ENCODE data around the gene HOXD4. TPM values are rescaled to one million over a fixed set of nuclear protein-coding genes. Genes with fewer than 3 reads are reported as not detected.
A peak's percentile ranks its signal among the peaks of the same experiment; 100 is the strongest.

Gene HOXD4
- total RNA-seq, 1 donor from 2014 or later: 0.70 TPM

- DNase-seq (ENCODE audit: low spot score): no peak
- intact Hi-C loops (cut with DNase I): no loop called here
These were observed 14.1 kb upstream of the HOXD4 start for GRCh38 chr2:176137252-176137580.

- no peak for DNase-seq (ENCODE audit: low spot score)
- intact Hi-C loops (cut with DNase I): no loop called here
These were observed 13.4 kb upstream of the HOXD4 start for GRCh38 chr2:176137906-176138305.

- no peak for DNase-seq (ENCODE audit: low spot score)
- intact Hi-C loops (cut with DNase I): no loop called here
These were observed 12.8 kb upstream of the HOXD4 start for GRCh38 chr2:176138526-176138922.

GRCh38 chr2:176138923-176139660 lies 12.3 kb upstream of the HOXD4 start:
- intact Hi-C loops (cut with DNase I): no loop called here
- DNase-seq (ENCODE audit: low spot score): peak; percentile 66

GRCh38 chr2:176139661-176140512 lies 11.5 kb upstream of the HOXD4 start:
- DNase-seq (ENCODE audit: low spot score): peak; percentile 68
- intact Hi-C loops (cut with DNase I): loop anchor here (1.0 to 5.0 kb wide), 4 partner anchors 47 to 497 kb away; partner anchors contain the start of gene HOXD1

GRCh38 chr2:176140513-176141317 lies 10.6 kb upstream of the HOXD4 start:
- intact Hi-C loops (cut with DNase I): loop anchor here (1.0 to 5.0 kb wide), 4 partner anchors 47 to 497 kb away; partner anchors contain the start of gene HOXD1

GRCh38 chr2:176142281-176142680 lies 9.1 kb upstream of the HOXD4 start:
- DNase-seq (ENCODE audit: low spot score): no peak
- intact Hi-C loops (cut with DNase I): loop anchor here (5.0 kb wide), 2 partner anchors 45 to 495 kb away; partner anchors contain the start of gene HOXD1

More at GRCh38 chr2:176140513-176141317, 10.6 kb upstream of the HOXD4 start:
- DNase-seq (ENCODE audit: low spot score): peak; percentile 79

- intact Hi-C loops (cut with DNase I): no loop called here
- no peak for DNase-seq (ENCODE audit: low spot score)
These were observed 6.0 kb upstream of the HOXD4 start for GRCh38 chr2:176145085-176145969.

GRCh38 chr2:176146101-176146500 lies 5.2 kb upstream of the HOXD4 start:
- no peak for DNase-seq (ENCODE audit: low spot score)
- intact Hi-C loops (cut with DNase I): no loop called here

- intact Hi-C loops (cut with DNase I): no loop called here
- DNase-seq (ENCODE audit: low spot score): no peak
These were observed 4.7 kb upstream of the HOXD4 start for GRCh38 chr2:176146645-176147044.

- intact Hi-C loops (cut with DNase I): no loop called here
- DNase-seq (ENCODE audit: low spot score): no peak
These were observed 4.0 kb upstream of the HOXD4 start for GRCh38 chr2:176147210-176147799.

- intact Hi-C loops (cut with DNase I): no loop called here
- DNase-seq (ENCODE audit: low spot score): no peak
These were observed 3.4 kb upstream of the HOXD4 start for GRCh38 chr2:176147800-176148496.

GRCh38 chr2:176148751-176149421 lies 2.5 kb upstream of the HOXD4 start:
- no peak for DNase-seq (ENCODE audit: low spot score)
- intact Hi-C loops (cut with DNase I): no loop called here

- intact Hi-C loops (cut with DNase I): no loop called here
- no peak for DNase-seq (ENCODE audit: low spot score)
These were observed 1.8 kb upstream of the HOXD4 start for GRCh38 chr2:176149481-176149938.

- intact Hi-C loops (cut with DNase I): no loop called here
These were observed 1.3 kb upstream of the HOXD4 start for GRCh38 chr2:176149939-176150583.

GRCh38 chr2:176150584-176151441 lies 537 bp upstream of the HOXD4 start:
- intact Hi-C loops (cut with DNase I): no loop called here
- peak; percentile 55 for DNase-seq (ENCODE audit: low spot score)

More at GRCh38 chr2:176149939-176150583, 1.3 kb upstream of the HOXD4 start:
- no peak for DNase-seq (ENCODE audit: low spot score)
